Measurements from ENCODE around the gene LHFPL3. TPM values are rescaled to one million over a fixed set of nuclear protein-coding genes. Genes with fewer than 3 reads are reported as not detected.
A peak's percentile ranks its signal among the peaks of the same experiment; 100 is the strongest.

LHFPL3 gene
- total and polyA plus RNA-seq, 9 of the 15 experiments (the other 6 are each of a cell fraction or from before 2014, with no cell fraction given): 0.21 to 0.52 TPM; not detected in 7

GRCh38 chr7:104943502-104944343 lies 615.3 kb downstream of the LHFPL3 start (continued):
- no peak for TF ChIP-seq RBM39 (optimal IDR thresholded peaks at IDR 0.05; ENCODE audit: low read depth, low read length)
- peak; percentile 93 for TF ChIP-seq SPI1 (IDR thresholded peaks at IDR 0.05; ENCODE audit: borderline replicate concordance, low read depth, low read length)
- TF ChIP-seq BHLHE40 (IDR thresholded peaks at IDR 0.05; ENCODE audit: low read length): peak; percentile 84
- peak; percentile 75 for TF ChIP-seq VEZF1 (CRISPR knock-in tag; IDR thresholded peaks at IDR 0.05)
- TF ChIP-seq ELK1 (CRISPR knock-in tag; IDR thresholded peaks at IDR 0.05): no peak
- TF ChIP-seq PHB (CRISPR knock-in tag; IDR thresholded peaks at IDR 0.05): no peak
- 0 out of 2 replicates have a peak, but pooled peaks have one; percentile 17 for TF ChIP-seq ZNF583 (CRISPR knock-in tag; IDR thresholded peaks at IDR 0.05)
- no peak for TF ChIP-seq ZFP91 (CRISPR knock-in tag; IDR thresholded peaks at IDR 0.05)
- peak; percentile 4; the same call in 1 of the 2 replicates for TF ChIP-seq JUN (IDR thresholded peaks at IDR 0.05; ENCODE audit: borderline replicate concordance, low read depth, low read length)
- TF ChIP-seq JUN (CRISPR knock-in tag; IDR thresholded peaks at IDR 0.05; ENCODE audit: borderline replicate concordance): no peak
- peak; percentile 63 for TF ChIP-seq EP400 (IDR thresholded peaks at IDR 0.05)
- peak; percentile 45; the same call in 1 of the 2 replicates for TF ChIP-seq ZBTB2 (IDR thresholded peaks at IDR 0.05)
- TF ChIP-seq POLR2A (conservative IDR thresholded peaks at IDR 0.05): no peak
- 0 out of 2 replicates have a peak, but pooled peaks have one; percentile 61 for TF ChIP-seq NR1H2 (CRISPR knock-in tag; IDR thresholded peaks at IDR 0.05)
- TF ChIP-seq MTA3 (IDR thresholded peaks at IDR 0.05; ENCODE audit: borderline replicate concordance): peak; percentile 83; the same call in 1 of the 2 replicates
- peak; percentile 21; the same call in 1 of the 2 replicates for TF ChIP-seq TAL1 (IDR thresholded peaks at IDR 0.05)
- TF ChIP-seq ERF (CRISPR knock-in tag; IDR thresholded peaks at IDR 0.05): 0 out of 2 replicates have a peak, but pooled peaks have one; percentile 22
- no peak for TF ChIP-seq NELFE (IDR thresholded peaks at IDR 0.05; ENCODE audit: insufficient read depth, insufficient read length)
- TF ChIP-seq UBTF (IDR thresholded peaks at IDR 0.05; ENCODE audit: borderline replicate concordance in 1 of 2, low read depth in 2 of 2, low read length in 2 of 2): 0 out of 4 replicates have a peak, but pooled peaks of 1 of the 2 experiments have one; percentile 1
- peak; percentile 66 for TF ChIP-seq ZNF239 (CRISPR knock-in tag; IDR thresholded peaks at IDR 0.05)

All from K562 (cell line).